NCI-H345 treated with DMSO at 0.1 percent for 48 hours (cell line): ENCODE measurements around the gene PALM3.

ENCODE experiments used
- DNase-seq: peaks from one replicate; lab custom pipeline; 2025; ENCODE audit not compliant: unreplicated experiment; lab: John Stamatoyannopoulos, UW

Gene PALM3, protein sequence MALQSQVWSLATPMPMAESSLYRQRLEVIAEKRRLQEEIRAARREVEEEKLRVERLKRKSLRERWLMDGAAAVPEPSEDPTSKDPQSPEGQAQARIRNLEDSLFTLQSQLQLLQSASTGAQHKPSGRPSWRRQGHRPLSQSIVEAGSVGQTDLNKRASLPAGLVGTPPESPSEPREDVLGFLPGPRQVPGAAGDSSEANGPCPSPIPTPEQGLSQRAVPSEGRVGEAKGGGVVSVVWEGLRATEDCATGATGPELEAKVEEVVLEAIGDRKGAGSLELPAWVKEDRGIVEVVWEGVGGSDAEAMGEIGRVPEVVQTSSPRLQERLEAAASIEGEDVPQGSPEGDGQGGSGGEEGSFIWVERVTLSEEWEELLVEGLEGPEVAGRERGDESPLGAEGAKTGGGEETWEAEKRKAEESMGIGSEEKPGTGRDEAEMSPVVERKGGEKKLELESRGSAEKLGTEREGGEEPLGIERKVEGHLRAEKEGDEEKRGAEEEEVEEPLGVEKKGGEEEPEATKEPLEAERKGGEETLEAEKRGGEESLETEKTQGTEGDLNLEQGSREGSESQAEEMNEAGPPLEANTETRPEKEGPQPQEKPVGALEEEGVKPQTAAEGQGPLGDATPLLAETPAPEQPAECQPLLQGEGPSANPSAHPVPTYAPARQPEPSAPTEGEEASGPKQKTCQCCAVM

DNA sequence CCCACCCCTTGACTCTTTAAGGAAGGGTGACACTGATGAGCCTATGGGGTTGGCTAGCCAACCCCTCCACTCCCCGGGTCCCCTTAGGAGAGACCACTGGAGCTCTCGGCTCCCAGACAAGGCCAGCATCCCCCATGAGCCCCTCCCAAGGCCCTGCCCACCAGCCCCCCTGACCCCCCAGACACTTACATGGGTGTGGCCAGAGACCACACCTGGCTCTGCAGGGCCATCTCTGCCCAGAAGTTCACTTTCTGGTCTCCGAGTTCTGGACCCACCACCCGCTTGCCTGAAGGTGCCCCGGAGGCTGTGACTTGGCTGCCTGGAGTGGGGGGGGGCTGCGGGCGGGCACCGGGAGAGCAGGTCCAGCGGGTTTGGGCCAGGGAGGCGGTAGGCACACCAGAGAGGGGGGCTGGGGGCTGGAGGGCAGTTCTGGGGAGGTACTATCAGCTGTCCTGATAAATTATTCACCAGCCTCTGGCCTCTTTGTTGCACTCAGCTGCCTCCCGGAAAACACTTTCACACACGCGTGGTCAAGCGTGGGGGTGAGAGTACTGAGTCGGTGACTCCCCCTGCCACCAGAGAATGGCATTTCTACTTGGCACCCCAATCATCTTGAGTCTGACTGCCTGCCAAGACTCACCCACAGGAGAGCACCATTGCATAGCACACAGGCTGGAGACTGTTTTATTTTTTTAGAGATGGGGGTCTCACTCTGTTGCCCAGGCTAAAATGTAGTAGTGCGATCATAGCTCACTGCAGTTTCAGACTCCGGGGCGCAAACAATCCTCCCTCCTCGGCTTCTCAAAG lies at the start of gene PALM3:
Gene PALM3 (minus strand): TSS at position 326 of the 807 bp plus-strand sequence. CDS start 96 bp downstream, at position 230.
- no peak for DNase-seq

DNA sequence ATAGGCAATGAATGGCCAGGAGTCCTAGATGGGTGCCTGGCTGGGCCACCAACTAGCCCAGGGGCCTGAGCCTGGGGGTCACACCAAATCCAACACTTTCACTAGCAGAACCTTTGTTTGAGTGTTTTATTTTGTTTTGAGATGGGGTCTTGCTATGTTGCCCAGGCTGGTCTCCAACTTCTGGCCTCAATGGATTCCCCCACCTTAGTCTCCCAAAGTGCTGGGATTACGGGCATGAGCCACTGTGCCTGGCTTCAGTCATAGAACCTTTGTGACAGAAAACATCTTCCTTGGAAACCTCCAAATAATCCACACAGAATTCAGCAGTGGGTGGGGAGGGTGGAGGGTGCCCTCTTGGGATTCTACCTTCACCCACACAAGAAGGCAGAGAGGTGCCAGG lies 49.6 kb upstream of the PALM3 start:
- no peak for DNase-seq

DNA sequence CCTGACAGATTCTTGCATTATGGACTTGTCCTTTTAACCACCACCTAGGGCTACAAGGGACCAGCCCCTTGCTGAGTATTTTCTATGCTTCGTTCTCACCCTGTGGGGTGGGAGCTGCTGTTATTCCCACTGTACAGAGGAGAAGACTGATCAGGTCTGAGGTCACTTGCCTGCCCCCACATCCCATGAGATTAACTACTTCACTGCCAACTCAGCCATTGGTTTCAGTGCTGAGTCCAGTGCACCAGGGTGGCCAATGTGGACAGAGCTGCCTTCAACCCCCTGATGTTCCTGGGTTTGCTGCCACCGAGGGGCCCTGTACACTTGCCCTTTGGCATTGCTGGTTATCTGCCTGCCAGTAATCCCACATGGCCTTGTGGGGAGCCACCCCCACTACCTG lies 48.8 kb upstream of the PALM3 start:
- no peak for DNase-seq

DNA sequence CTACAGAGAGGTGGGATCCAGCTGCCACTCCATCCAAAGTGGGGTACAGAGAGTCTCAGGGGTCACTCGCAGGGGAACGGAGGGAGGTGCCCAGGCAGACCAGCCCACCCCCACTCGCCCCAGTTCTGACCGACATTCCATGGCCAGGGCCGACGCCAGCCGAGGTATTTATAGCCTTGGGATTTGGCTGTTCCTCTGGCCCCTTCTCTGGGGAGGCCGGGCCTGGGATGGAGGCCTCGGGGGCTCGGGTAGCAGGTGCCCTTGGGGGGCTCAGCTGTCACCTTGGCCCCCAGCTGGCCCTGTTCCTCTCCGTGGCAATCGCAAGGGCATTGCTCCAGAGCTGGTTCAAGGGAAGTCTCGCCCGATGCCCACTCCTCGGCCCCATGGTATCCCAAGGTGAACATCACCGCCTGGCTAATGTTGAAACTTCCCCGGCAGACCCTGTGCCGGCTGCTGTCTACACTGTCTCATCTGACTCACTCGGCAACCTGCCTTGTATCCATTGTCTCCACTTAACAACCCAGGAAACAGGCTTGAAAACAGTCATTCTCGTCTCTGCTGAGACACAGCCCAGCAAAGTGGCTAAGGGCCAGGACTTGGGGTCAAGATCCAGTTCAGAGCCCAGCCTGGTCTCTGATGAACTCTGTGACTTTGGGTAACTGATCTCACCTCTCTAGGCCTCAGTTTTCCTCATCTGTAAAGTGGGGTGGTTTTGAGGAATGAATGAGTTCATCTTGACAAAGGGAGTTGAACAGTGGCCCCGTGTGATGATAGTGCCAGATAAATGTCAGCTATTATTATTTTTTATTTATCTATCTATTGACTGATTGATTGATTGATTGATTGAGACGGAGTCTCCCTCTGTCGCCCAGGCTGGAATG lies 45.9 kb upstream of the PALM3 start:
- DNase-seq, result no peak

DNA sequence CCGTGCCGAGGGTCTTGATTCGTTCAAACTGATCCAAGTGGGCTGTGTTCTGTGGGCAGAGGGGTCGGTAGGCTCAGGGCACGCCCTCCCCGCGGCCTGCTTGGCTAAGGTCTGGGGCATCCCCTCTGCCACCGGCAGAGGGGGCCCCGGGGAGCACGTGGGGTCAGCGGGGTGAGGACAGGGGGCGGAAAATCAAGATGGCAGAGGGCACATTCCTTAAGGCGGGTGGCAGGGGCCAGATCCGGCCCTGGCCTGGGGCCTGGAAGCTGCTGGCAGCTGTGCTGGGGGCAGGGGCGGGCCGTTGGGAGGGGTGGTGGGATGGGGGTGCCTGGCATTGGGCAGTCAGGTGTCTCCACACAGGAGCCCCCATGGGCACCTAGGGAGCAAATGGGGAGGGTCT lies 45.0 kb upstream of the PALM3 start:
- DNase-seq, result no peak

DNA sequence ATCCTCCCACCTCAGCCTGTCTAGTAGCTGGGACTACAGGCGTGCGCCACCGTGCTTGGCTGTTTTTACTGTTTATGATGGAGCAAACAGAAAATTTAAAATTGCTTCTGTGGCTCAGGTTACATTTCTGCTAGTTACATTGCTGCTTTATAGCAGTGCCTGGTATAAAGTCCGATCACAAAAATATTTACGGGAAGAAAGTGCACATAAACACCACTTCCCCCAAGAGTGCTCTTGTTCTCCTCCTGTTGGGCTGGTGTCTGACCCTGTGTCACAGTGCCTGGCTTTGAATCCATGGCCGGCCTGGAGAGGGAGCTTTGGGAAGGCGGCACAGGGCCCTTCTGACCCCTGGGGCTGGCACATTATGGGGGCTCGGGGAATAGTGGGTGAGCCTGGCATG lies 43.8 kb upstream of the PALM3 start:
- DNase-seq, result no peak

DNA sequence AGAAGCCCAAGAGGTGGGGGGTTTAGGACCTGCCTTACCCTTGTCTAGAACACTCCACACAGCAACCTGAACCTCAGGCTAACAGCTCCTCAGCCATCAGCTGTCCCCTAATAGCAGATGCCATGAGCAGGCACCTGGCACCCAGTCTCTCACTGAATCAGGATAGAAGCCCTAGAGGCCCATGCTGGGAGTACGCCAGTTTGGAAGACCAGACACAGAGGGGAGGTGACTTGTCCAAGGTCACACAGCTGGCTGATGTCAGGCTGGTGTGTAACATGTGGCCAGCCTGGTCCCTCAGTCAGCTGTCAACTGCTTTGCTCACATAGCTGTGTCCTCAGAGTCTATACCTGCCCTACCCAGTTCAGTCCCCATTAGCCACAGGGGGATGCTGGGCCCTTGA lies 41.4 kb upstream of the PALM3 start:
- DNase-seq, result no peak

DNA sequence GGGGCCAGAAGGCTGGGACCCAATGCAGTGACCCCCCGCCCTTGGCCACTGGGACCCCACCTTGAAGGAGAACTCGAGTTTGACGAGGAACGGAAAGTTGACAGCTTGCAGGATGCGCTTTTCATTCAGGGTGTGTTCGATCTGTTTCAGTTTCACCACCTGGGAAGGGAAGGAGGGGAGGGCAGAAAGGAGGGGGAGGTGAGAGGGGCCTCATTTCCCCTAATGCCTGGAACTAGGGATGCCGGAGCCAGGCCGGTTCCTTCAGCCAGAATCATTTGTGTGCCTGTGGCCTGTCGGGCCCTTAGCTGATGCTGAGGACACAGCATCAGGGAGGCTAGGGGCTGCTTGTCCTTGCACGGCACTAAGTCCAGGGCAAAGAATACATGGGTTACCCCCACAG lies 40.9 kb upstream of the PALM3 start:
- DNase-seq, result no peak

DNA sequence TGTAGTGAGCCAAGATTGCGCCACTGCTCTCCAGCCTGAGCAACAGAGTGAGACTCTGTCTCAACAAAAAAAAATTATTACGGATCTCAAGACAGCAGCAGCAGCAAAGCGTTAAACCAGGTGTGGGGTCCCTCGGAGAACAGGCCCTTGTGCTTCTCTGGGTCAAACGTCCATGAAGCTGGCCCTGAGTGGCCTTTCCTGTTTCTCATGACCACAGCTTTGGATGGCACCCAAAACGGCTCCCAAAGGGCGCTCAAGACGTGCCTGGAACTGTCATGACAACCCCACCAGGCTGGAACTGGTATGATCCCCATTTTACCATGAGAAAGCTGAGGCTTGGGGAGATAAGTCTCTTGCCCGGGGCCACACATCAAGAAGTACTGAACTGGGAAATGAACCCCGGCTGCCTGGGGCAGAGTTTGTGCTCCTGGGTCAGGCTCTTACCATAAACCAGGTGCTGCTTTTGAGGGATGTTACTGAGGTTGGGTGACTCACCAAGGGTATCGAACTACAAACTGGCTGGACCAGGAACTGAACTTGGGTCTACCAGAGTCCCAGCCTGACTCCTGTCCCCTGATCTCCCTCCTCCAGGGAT lies 40.3 kb upstream of the PALM3 start:
- DNase-seq, result no peak

DNA sequence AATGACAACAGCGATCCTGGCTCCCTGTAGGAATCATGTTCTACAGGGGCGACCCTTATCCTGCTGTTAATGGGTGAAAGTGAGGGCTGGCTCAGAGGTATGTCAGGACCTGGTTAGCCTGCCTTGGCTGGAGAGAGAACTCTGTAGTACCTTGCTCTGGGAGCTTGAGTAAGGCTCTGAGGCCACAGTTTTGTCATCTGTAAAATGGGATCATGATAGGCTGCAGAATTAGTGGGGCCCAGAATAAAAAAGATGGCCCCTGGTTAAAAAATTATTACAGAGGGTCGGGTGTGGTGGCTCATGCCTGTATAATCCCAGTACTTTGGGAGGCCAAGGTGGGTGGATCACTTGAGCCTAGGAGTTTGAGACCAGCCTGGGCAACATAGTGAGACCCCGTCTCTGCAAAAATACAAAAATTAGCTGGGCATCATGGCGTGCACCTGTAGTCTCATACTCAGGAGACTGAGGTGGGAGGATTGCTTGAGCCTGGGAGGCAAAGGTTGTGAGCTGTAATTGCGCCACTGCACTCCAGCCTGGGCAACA lies 39.2 kb upstream of the PALM3 start:
- DNase-seq, result no peak

DNA sequence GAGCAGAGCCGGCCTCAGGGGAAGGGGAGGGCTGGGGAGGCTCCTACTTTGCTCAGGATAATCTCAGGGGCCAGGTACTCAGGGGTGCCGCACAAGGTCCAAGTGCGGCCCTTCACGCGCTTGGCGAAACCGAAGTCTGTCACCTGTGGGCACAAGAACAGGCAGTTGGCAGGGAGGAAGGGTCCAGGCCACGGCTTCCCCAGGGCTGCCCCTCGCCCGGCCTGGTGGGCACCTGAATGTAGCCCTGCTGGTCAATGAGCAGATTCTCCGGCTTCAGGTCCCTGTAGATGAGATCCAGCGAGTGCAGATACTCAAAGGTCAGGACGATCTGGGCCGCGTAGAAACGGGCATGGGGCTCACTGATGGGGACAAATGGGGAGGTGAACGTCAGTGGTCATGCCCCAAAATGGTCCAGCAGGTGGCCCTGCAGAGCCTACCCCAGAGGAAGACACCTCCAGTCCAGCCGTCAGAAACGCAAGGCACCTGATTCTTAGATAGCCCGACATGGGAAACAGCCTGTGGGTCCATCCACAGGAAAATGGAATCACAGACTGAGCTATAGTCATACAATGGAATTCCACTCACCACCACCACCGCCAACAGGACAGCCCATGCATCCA lies 35.8 kb upstream of the PALM3 start:
- no peak for DNase-seq

DNA sequence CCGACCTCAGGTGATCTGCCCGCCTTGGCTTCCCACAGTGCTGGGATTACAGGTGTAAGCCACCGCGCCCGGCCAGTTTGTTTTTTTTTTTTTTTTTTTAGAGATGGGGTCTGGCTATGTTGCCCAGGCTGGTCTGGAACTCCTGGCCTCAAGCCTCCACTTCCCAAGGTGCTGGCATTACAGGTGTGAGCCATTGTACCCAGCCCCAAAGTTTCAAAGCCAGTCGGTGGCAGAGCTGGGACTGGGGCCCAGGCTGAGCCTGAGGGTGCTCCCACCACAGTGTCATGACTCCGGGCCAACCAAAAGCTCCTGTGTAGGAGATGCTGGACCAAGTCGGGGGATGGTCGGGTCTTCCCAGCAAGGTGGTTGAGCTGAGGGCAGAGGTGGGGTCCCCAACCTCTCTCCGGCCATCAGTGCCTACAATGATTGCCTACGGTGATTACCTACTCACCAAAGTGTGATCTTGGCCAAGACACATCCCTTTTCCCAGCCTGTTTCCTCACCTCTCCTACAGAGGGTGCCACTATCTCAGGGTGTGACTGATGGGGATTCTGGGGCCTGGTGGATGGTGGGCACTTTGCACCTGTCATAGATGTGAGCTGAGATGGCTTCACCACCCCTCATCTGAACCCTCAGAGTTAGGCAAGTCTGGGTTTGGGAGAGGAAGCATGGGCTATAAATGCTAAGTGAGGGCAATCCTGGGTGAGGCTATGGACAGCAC lies 34.6 kb upstream of the PALM3 start:
- no peak for DNase-seq

DNA sequence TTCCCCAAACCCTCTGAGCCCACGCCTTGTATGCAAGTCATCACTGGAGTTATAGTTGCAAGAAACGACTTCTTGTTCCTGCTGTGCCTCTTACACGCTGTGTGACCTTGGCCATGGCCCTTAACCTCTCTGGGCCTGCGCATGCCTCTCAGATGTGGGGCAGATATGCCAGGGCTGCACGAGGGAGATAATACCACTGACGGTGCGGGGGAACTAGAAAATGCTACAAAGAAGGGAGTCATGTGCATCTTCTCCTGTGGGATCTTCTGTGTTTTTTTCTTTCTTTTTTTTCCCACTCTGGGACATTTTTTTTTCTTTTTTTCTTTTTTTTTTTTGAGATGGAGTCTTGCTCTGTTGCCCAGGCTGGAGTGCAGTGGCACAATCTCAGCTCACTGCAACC lies 33.0 kb upstream of the PALM3 start:
- no peak for DNase-seq

DNA sequence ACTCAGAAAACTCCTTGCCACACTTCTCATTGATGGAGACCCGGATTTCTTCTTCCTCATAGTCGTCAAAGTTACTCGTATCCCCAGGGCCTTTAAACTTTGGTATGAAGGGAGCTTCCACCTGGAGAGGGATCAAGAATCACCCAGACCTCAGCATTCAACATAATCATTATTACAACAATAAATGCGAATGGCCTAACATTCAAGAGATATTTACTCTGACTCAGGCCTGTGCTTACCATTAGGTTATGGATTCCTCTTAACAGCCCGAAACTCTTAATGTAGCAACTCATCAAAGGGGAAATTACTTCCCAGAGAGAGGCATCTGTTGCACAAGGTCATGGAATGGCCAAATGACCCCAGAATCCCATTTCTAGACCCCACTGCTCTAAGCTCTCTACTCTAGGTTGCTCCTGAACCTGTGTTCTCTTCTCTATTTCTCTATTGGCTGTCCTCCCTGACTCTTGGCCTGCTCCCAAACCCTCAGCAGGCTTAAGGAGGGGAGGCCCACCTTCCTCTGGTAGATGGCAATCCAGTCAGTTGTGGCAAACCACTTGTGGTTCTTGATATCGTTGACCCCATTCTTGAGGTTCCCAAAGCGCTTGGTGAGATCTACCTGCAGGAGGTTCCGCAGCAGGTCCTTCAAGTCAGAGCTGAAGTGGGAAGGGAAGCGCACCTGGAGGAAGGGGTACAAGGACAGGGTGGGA lies 31.4 kb upstream of the PALM3 start:
- no peak for DNase-seq

DNA sequence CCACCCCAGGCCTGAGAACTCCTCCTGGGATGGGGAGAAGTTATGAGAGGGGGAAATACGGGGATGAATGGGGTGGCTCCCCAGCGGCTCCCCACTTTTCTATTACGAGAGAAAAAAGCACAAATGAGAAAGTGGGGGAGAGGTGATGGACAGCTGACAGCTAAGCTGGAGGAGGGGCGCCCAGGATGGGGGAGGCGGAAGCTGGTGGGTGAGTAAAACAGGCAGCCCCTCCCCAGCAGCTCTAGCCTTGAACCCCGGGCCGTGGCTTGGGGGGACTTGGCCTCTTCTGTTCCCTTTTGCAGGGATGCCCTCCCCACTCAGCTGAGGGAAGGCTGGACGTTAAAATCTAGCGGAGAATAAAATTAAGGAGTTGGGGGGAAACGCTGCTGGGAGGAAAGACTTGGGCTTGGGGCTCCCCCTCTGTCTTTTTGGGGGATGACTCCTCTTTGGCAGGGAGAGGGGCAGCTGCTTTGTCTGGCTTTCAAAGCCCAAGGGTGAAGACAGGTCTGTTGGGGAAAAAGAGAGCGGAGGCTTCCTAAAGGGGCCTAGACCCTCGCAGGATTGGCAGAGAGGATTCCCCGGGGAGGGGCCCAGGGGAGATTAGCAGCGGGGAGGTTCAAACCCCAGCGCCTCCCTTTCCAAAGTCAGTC lies 30.1 kb upstream of the PALM3 start:
- DNase-seq, result no peak

DNA sequence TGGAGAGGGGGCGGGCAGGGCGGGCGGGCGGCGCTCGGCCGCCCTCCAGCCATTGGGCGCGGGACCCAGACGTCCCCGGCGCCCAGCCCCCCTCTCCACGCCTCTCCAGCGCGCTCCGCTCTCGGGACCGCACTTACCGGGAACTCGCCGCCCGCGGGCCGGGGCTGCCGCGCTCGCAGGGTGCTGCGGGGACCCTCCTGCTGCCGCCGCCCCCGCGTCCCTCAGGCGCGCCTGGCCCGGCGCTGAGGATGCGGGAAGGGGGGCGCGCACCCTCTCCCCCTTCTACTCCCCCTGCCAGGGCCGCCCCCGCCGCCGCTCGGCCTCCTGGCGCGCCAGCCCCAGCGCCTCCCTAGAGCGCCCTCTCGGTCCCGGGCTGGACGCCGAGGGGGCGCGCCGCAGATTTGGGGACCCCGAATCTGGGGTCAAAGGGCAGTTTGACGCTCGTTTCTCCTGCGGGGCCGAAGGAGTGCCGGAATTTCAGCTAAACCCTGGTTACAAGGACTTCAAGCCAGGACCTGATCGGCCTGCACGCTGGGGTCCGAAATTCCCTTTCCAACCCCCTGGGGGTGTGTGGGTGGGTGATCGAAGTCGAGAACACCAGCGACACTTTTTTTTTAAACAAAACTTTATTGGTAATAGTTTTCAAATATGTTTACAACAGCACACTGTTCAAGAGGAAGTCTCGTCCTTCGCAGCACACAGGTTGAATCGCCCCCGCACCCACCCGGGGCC lies 29.4 kb upstream of the PALM3 start:
- no peak for DNase-seq

DNA sequence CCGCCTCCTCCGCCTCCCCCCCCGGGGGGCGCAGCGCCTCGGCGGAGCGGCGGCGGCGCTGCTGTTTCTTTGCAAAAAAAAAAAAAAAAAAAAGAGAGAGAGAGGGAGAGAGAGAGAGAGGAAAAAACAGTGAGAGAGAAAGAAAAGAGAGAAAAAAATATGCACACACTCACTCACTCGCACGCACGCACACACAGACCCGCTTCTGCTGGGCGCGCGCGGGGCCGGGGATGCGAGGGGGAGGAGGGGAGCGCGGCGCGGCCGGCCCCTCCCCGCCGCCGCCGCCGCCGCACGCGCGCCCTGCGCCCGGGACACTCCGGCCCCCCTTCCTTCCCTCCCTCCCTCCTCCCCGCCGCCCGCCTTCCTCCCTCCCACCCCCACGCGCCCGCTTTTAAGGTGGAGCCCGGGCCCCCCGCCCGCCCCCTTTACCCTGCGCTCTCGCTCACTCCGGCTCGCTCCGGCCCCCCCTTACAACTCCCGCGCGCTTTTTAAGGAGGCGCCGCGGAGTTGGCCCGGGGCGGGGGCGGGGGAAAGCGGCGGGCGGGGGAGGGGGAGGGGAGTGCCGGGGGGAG lies 28.7 kb upstream of the PALM3 start, which contains the start of gene SAMD1:
Gene SAMD1 (minus strand): TSS at position 243 of the 572 bp plus-strand sequence.
- DNase-seq, result no peak
